HG03159 (cell line): ENCODE results near the gene PRKCA.
"Not testable (repeated sequence)": the region's sequence is repeated elsewhere in the genome, so short reads cannot be mapped to it uniquely, and the experiment has no call there.

Experiments used
- ATAC-seq: cut with Tn5 transposase; IDR thresholded peaks from one replicate; pipeline ENCODE4 v1.9.1; 2021; ENCODE audit warnings: mild to moderate bottlenecking, moderate library complexity; ENCODE audit not compliant: unreplicated experiment

Gene PRKCA

GRCh38 chr17:66379996-66380395 is 77.6 kb downstream of the PRKCA start:
- no peak for ATAC-seq

GRCh38 chr17:66381701-66382362 is 79.4 kb downstream of the PRKCA start:
- no peak for ATAC-seq

- ATAC-seq, result no peak
Observed at GRCh38 chr17:66383333-66383732, 80.9 kb downstream of the PRKCA start.

- ATAC-seq, result no peak
Observed at GRCh38 chr17:66386498-66387351, 84.3 kb downstream of the PRKCA start.

GRCh38 chr17:66387392-66387981 is 85.1 kb downstream of the PRKCA start:
- ATAC-seq, result no peak

GRCh38 chr17:66392783-66393437 is 90.5 kb downstream of the PRKCA start:
- no peak for ATAC-seq

- ATAC-seq, result no peak
Observed at GRCh38 chr17:66395961-66396360, 93.5 kb downstream of the PRKCA start.

- ATAC-seq, result no peak
Observed at GRCh38 chr17:66397486-66397885, 95.1 kb downstream of the PRKCA start.

- no peak for ATAC-seq
Observed at GRCh38 chr17:66398059-66398458, 95.6 kb downstream of the PRKCA start.

GRCh38 chr17:66398617-66399016 is 96.2 kb downstream of the PRKCA start:
- ATAC-seq, result no peak

- no peak for ATAC-seq
Observed at GRCh38 chr17:66399441-66399840, 97.0 kb downstream of the PRKCA start.

GRCh38 chr17:66400041-66400688 is 97.8 kb downstream of the PRKCA start:
- not testable (repeated sequence) for ATAC-seq

- no peak for ATAC-seq
Observed at GRCh38 chr17:66400698-66401097, 98.3 kb downstream of the PRKCA start.

GRCh38 chr17:66401364-66401763 is 99.0 kb downstream of the PRKCA start:
- no peak for ATAC-seq

GRCh38 chr17:66403846-66404556 is 101.6 kb downstream of the PRKCA start:
- no peak for ATAC-seq

- no peak for ATAC-seq
Observed at GRCh38 chr17:66405836-66406677, 103.6 kb downstream of the PRKCA start.

GRCh38 chr17:66406701-66407644 is 104.6 kb downstream of the PRKCA start:
- ATAC-seq, result no peak

- ATAC-seq, result no peak
Observed at GRCh38 chr17:66407864-66408263, 105.5 kb downstream of the PRKCA start.
